CD4-positive, alpha-beta T cell treated with Interleukin-2 at 100 ng/mL for 4 hours (primary cell): ENCODE measurements around the gene PYY.
A peak's percentile ranks its signal among the peaks of the same experiment; 100 is the strongest.
"Not testable (repeated sequence)": the region's sequence is repeated elsewhere in the genome, so short reads cannot be mapped to it uniquely, and the experiment has no call there.

ENCODE experiments used
- DNase-seq: peaks from one replicate; pipeline ENCODE4 v3.0.0-alpha.2; 2020; ENCODE audit warnings: low spot score

Gene PYY

GRCh38 chr17:43953746-43954145, at the start of gene PYY:
Gene PYY, minus strand, starts transcription at chr17:43953940. Its CDS starts 457 bp downstream, at chr17:43953483.
- no peak for DNase-seq

GRCh38 chr17:44002141-44002848, 48.6 kb upstream of the PYY start:
- no peak for DNase-seq

GRCh38 chr17:44001461-44001920, 47.8 kb upstream of the PYY start:
- DNase-seq = no peak

GRCh38 chr17:44000871-44001460, 47.2 kb upstream of the PYY start:
- DNase-seq = no peak

- no peak for DNase-seq
Observed at GRCh38 chr17:44000141-44000860, 46.6 kb upstream of the PYY start.

GRCh38 chr17:43999024-43999423, 45.3 kb upstream of the PYY start:
- no peak for DNase-seq

- no peak for DNase-seq
Observed at GRCh38 chr17:43998552-43998951, 44.8 kb upstream of the PYY start.

GRCh38 chr17:43997180-43997579, 43.4 kb upstream of the PYY start:
- DNase-seq = not testable (repeated sequence)

- DNase-seq = no peak
Observed at GRCh38 chr17:43995150-43995471, 41.4 kb upstream of the PYY start.

- DNase-seq = peak; percentile 65
Observed at GRCh38 chr17:43994272-43995149, 40.8 kb upstream of the PYY start.

GRCh38 chr17:43992641-43993040, 38.9 kb upstream of the PYY start:
- no peak for DNase-seq

- DNase-seq = no peak
Observed at GRCh38 chr17:43988301-43988700, 34.6 kb upstream of the PYY start.

GRCh38 chr17:43987131-43988021, 33.6 kb upstream of the PYY start:
- no peak for DNase-seq

- no peak for DNase-seq
Observed at GRCh38 chr17:43986225-43986981, 32.7 kb upstream of the PYY start.

GRCh38 chr17:43984521-43984920, 30.8 kb upstream of the PYY start:
- no peak for DNase-seq

GRCh38 chr17:43983515-43984411, 30.0 kb upstream of the PYY start:
- no peak for DNase-seq

- DNase-seq = no peak
Observed at GRCh38 chr17:43983196-43983514, 29.4 kb upstream of the PYY start.

- no peak for DNase-seq
Observed at GRCh38 chr17:43982171-43982570, 28.4 kb upstream of the PYY start.

GRCh38 chr17:43979671-43980070, 25.9 kb upstream of the PYY start:
- no peak for DNase-seq

GRCh38 chr17:43979011-43979410, 25.3 kb upstream of the PYY start:
- no peak for DNase-seq
